Ecto neural progenitor cell (in vitro differentiated cells): Measurements from ENCODE around the gene SCN3B.
A peak's percentile ranks its signal among the peaks of the same experiment; 100 is the strongest.

Source experiments
- DNase-seq: peaks from one replicate; pipeline ENCODE4 v3.0.0-alpha.2; 2018; ENCODE audit warnings: low spot score

SCN3B gene

DNA sequence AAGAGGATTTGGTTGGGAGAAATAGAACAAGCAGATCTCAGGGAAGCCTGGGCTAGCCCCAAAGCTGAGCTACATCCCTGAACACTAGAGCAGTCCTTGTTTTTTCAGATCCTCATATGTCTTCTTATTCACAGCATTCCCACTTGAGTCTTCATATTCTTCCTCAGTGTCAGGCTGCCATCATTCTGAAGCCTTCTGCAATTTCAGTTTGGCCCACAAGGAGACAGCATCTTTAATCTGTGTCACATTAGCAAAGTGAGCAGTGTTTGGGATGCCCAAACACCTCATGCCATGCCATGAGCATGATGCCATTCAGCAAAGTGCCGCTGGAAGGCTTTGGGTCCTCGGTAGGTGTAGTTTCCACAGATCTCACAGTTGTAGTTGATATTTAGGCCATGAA lies 56.6 kb downstream of the SCN3B start:
- DNase-seq, result no peak

DNA sequence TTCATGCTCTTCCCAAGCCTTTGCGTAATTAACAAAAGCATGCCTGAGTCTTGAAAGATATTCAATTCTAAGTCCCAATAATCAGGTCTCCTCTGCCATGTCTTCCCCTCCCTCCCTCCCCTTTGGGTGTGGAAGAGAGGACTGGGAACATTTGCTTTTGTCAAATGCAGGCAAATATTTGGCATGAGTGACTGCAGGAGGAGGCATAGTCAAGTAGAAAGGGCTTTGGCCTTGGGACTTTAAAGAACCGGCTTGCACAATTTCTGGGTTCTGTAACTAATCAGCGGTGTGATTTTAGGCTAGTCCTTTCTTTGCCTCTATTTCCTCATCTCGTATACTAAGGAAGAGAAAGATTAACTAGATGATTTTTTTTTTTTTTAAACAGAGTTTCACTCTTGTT lies 59.5 kb downstream of the SCN3B start:
- no peak for DNase-seq

- no peak for DNase-seq
These were observed 60.1 kb downstream of the SCN3B start for GRCh38 chr11:123594188-123594901.

- DNase-seq, result no peak
These were observed 60.9 kb downstream of the SCN3B start for GRCh38 chr11:123593570-123593969.

DNA sequence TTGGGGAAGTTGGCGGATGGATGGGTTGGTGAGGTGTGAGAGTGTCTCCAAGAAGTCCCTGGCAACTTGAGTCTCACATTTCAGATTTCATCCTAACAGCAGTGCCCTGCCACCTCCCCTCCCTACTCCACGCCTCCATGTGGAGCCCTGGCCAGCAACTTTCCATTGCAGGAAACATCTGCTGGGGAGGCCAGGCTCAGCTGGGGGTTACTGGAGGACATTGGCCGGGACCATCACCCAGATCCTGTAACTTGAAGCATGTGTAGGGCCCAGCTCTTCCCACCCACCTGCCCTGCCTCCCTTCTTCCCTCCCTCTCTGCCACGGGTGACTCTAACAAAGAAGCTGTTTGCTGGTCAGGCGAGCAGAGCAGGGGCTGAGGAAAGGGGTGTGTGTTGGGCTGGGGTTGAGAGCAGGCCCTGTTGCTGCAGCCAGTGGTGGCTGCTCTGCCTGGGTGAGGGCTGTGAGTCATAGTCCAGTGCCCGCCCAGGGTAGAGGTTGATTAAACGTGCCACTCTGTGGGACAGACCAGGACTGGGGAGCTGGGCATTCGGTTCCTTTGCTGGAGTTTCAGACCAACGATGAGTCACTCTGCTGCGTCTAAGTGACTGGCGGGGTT lies 64.0 kb downstream of the SCN3B start:
- DNase-seq, result no peak

DNA sequence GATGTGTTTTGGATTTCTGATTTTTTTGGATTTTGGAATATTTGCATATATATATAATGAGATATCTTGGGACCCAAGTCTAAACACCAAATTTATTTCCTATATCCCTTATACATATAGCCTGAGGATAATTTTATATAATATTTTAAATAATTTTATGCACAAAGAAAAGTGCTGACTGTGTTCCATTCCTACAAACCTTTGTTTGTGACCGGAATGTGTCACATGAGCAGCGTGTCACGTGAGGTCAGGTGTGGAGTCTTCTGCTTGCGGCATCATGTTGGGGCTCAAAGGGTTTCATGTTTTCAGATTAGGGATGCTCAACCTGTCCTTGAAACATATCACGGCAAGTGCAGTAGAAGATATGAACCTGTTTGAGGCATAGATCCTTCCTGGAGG lies 65.6 kb downstream of the SCN3B start:
- no peak for DNase-seq

- DNase-seq, result no peak
These were observed 66.1 kb downstream of the SCN3B start for GRCh38 chr11:123588117-123588863.

DNA sequence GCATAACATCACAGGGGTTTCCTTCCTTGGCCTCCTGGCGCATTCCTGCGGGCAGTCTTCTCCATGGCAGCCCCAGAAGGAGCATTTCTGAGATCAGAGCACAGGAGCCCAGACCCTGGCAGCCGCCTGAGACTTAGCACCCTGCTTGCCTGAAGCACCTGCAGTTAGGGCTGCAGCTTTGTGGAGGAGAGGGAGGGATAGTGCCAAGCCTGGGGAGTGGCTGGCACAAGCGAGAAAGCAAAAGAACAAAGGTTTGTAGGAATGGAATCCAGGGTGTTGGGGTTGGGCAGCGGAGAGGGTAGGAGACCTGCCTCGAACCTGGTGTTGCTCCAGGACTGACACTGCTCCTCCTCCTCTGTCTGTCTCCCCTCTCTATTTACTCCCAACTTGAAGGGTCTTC lies 66.9 kb downstream of the SCN3B start:
- no peak for DNase-seq

GRCh38 chr11:123587044-123587443 lies 67.4 kb downstream of the SCN3B start:
- no peak for DNase-seq

DNA sequence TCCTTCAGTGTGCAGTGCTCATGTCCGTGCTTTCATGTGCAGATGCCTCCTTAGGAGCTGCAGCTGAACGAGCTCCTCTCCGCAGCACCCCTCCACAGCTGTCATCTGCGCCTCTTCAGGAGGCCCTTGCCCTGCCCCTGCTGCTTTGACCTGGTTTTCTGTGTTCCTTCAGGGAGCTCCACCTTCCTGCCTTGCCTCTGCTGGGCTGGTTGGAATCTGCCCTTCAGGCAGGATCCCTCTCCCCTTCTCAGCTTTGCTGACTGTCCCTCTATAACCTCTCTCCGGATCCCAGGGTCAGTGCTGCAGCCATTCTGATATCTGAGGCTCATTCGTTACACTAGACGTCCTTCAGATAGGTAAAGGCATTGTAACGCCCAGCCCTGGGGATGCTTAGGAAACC lies 67.9 kb downstream of the SCN3B start:
- no peak for DNase-seq

GRCh38 chr11:123585706-123586105 lies 68.7 kb downstream of the SCN3B start:
- DNase-seq, result no peak

GRCh38 chr11:123585206-123585605 lies 69.2 kb downstream of the SCN3B start:
- no peak for DNase-seq

DNA sequence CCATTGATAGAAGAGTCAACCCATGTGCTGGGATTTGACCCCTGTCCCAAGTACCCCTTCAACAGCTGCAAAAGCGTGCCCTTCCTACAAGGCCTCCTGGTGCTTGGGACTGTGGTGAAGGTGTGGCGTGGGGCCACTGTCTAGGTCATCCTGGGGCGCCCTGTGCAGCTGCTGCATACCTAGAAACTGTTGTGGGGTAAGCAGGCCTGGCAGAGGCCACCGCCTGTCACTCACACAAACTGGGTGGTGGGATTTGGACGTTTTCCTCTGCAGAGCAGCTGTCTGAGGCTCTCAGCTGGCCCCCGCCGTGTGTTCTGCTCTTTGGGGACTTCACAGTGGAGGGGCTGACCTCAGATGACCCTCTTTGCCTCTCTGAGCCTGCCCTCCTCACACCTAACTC lies 69.7 kb downstream of the SCN3B start:
- DNase-seq, result no peak

GRCh38 chr11:123584186-123584585 lies 70.2 kb downstream of the SCN3B start:
- DNase-seq, result no peak

- DNase-seq, result no peak
These were observed 71.4 kb downstream of the SCN3B start for GRCh38 chr11:123582992-123583504.

DNA sequence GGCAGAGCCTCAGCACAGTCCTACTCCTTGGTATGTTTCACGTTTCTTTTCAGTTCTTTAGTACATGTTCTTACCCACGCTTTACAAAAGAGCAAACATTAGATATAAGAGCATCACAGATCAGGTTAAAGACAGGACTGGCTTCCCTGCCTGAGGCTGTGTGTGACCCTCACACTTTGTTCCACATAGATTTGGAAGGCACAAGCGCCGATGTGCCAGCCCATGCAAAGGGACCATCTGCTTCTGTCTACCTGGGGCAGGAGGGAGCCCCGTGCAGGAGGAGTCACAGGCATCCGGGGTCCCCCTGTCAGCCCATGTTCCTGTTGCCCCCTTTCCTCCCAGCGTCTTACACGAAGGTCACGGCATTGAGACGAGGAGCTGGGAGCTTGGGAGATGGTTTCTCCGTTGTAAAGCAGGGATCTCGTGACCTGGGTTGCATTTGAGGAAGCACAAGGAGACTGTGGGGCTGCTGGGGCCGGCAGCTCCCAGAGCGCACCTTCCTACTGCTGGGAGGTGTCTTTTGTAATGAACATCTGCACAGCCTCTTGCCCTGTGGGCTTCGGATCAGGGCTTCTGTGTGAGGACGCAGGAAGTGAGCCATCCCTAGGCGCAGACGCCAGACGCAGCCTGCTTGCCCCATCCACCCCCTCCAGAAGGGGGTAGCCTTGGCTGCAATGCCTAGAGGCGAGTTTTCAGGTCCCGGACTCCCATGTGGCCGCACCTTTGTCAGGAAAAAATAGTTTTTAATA lies 72.6 kb downstream of the SCN3B start:
- DNase-seq, result no peak

GRCh38 chr11:123580557-123581275 lies 73.7 kb downstream of the SCN3B start:
- DNase-seq, result peak; percentile 84

- DNase-seq, result no peak
These were observed 74.3 kb downstream of the SCN3B start for GRCh38 chr11:123580137-123580536.

- no peak for DNase-seq
These were observed 75.0 kb downstream of the SCN3B start for GRCh38 chr11:123579482-123579812.
